Middle frontal gyrus (tissue), 1 donor: ENCODE results near the gene SELE.

ENCODE experiments used
- DNase-seq: peaks from one replicate; pipeline ENCODE4 v3.0.0-alpha.2; 2015; ENCODE audit warnings: low spot score; ENCODE audit errors: extremely low spot score

SELE gene

DNA sequence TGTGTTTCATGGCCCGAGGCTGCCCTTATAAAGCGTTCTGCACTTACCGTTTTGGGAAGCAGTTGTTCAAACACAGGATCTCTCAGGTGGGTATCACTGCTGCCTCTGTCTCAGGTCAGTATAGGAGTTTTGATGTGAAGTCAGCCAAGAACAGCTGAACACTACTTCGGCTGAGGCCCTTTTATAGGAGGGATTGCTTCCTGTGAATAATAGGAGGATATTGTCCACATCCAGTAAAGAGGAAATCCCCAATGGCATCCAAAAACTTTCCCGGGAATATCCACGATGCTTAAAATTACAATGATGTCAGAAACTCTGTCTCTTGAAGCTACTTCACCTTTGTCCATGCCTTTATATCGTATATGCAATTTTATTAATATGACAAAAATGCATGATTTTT, at the start of gene SELE:
TSS of gene SELE (minus strand) at position 156 of the 400 bp plus-strand sequence. CDS start 467 bp downstream, outside the sequence.
- no peak for DNase-seq

DNA sequence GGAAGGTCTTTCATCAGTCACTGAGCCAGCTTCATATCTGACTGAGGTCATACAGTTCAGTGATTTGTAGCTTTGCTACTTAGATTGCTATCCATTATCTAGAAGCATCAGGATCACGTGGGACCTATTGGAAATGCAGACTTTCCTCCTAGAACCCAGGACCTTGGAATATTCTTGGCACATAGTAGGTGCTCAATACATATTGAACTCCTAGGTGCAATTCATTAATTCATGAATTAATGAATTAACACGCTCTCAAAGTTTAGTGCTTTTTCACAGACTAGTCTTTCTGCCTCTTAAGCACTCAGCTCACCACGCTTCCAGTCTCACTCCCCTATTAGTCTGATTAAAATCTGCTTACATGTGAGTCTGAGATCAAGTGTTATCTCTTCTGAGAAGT, 48.7 kb upstream of the SELE start:
- DNase-seq = no peak

GRCh38 chr1:169779970-169780369, 46.1 kb upstream of the SELE start:
- DNase-seq = no peak

GRCh38 chr1:169779150-169779549, 45.3 kb upstream of the SELE start:
- DNase-seq = no peak

DNA sequence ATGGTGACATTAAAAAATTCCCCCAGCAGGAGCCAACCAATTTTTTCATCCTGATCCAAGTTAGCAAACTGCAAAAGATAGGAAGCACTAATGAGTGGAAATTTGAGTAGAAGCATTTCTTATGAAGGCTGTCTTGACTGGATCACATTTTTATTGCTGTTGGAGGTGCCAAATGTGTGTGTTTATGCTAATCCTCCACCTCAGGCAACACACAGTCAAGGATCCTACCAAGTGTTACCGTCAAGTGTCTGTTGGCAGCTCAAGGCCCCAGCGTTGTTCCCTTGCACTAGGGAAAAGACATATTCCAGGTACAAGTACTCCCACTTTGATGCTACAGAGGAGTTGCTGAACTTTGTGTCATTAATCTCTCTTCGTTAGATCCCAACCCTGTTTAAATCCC, 42.6 kb upstream of the SELE start:
- no peak for DNase-seq

- no peak for DNase-seq
Observed at GRCh38 chr1:169768161-169768560, 34.3 kb upstream of the SELE start.

GRCh38 chr1:169765580-169766331, 31.9 kb upstream of the SELE start:
- DNase-seq = no peak

DNA sequence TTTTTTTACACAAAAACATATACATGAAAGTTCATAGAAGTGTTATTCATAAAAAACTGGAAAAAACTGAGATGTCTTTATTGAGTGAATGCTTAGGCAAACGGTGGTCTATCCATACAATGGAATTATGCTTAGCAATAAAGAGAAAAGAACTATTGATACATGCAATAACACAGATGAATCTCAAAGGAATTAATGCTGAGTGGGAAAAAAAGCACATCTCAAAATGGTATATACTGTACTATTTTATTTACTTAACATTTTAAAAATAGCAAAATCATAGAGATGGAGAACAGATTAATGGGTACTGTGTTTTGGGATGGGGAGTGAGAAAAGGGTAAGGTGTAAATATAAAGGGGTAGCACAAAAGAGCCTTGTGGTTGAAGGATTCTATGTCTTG, 31.0 kb upstream of the SELE start:
- no peak for DNase-seq

- no peak for DNase-seq
Observed at GRCh38 chr1:169762699-169763098, 28.8 kb upstream of the SELE start.

DNA sequence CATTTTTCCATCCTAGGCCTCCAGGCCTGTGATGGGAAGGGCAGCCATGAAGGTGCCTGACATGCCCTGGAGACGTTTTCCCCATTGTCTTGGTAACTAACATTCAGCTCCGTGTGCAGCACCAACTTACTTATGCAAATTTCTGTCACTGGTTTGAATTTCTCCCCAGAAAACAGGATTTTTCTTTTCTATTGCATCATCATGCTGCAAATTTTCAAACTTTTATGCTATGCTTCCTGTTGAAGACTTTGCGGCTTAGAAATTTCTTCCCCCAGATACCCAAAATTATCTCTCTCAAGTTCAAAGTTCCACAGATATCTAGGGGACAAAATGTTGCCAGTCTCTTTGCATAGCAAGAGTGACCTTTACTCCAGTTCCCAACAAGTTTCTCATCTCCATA, 25.2 kb upstream of the SELE start:
- no peak for DNase-seq

- no peak for DNase-seq
Observed at GRCh38 chr1:169753549-169753948, 19.7 kb upstream of the SELE start.

DNA sequence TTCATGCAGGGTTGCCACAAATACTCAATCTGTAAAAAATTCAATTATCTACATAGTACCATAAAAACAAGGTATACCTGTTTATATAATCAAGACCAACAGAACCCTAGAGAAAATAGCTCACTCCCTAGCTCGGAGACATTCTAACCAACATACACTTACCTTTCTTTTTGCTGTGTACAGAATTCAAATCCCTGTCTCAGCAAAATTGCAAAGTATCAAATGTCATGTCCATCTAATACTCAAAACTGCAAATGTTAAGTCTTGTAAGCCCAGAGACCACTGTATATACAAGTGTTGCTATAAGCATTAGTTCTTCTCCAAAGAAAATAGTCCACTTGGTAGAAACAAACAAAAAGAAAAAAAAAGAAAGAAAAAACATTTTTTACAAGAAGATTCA, 16.2 kb upstream of the SELE start:
- no peak for DNase-seq

- DNase-seq = no peak
Observed at GRCh38 chr1:169746550-169746949, 12.7 kb upstream of the SELE start.

DNA sequence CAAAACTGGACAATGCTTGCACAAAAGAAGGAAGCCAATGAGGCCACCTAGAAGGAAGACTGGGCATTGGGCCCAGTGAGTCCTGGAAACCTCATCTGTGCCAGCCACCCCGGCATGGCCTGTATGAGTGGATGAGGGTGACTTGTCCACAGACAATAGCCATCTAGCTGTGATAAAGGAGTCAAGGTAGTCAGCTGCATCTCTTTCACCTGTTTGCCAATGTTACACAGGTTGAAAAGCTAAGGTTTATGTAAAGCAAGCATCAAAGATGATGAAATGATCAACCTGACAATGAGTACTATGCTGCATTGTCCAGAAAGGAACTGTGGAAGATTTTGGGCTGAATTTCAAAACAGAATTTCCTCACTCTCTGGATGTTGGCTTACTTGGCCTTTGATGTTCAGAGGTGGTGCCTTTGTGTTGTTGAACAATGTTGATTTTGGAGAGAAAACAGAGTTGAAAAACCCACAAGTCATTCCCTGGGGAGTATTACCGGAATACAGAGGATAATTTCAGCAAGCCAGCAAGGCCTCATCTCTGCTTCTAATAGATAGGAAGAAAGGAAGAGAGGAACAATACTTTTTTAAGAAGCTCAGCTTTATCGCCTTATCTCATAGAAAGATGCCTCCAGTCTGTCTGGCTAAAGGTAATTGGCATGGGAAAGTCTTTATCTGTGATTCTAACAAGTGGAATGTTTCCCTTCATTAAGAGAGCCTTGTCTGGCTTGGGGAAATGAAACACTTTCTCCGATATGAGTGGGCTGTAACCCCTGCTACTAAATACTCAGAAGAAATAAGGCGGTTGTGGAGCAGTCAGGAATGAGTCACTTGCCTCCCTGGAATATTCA, 11.4 kb upstream of the SELE start:
- no peak for DNase-seq

DNA sequence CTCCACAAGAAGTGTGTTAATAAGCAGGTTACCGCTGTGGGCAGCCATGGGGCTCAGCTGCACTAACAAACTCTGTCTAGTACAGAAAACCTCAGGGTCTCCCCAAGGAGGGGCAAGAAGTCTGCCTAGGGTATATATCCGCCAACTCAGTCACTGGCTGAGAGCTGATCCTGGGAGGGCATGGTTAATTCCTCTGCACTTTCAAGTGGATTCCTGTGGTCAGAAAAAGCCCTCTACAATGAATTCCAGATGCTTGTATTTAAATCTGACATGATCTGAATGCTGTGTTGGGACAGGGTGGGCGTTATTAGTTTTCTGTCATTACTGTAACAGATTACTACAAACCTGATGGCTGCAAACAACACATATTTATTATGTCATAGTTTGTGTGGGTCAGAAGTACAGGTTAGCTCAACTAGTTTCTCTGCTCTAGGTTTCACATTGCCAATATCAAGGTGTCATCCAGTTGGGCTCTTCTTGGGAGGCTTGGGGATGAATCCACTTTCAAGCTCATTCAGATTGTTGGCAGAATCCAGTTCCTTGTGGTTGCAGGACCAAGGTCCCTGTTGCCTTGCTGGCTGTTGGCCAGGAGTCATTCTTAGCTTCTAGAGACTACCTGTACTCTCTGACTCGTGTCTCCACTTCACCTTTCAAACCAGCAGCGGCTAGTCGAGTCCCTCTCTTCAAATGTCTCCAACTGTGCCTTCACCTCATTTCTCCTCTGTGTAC, 8.0 kb upstream of the SELE start:
- no peak for DNase-seq

- DNase-seq = no peak
Observed at GRCh38 chr1:169739980-169740379, 6.1 kb upstream of the SELE start.

- no peak for DNase-seq
Observed at GRCh38 chr1:169731446-169731845, 2.4 kb downstream of the SELE start.

DNA sequence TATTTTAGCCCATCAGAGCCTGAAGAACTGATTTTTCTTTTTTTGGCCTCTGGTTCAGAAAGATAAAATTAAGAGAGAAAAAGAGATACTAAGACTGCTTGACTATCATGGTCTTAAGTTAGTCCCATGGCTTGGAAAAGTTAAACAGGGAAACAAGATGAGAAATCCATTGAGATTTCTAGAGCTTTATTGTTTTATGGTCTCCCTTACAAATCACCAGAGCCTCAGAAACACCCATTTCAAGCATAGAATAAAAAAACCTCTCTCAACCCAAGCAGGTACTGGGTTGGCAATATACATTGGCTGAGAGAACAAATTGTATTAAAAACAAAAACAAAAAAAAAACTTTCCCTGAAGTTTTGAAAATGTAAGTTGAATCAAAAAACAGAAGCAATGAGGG, 3.9 kb downstream of the SELE start:
- no peak for DNase-seq

- no peak for DNase-seq
Observed at GRCh38 chr1:169727307-169727706, 6.6 kb downstream of the SELE start.

- no peak for DNase-seq
Observed at GRCh38 chr1:169726851-169727250, 7.0 kb downstream of the SELE start.

DNA sequence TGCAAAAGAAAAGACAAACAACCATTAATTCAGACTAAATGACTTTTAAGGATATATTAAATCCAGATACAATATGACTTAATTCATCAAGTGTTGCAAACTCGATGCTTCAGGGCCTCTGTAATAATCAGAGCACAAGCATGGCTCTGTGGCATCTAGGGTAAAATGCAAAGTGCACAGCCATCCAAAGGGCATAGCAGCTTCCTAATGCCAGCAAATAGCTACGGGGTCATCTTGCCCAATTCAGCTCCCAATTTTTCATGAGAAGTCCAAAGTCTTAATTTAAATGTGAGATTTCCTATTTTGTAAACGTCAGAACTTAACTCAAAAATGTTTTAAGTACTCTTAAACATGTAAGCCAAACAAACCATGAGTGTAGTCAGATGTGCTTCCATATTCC, 7.9 kb downstream of the SELE start:
- no peak for DNase-seq

GRCh38 chr1:169724168-169724567, 9.7 kb downstream of the SELE start:
- DNase-seq = no peak
